PC-9 (cell line): Measurements from ENCODE around the gene SH3BGR.

Experiments
- CTCF ChIP-seq: fragments of 200-600 bp; sonication (generic); conservative IDR thresholded peaks from 2 replicates; pipeline ENCODE4 v1.6.1; 2017; ENCODE audit warnings: mixed run types, antibody characterized with exemption, mild to moderate bottlenecking, moderate library complexity
- EZH2 ChIP-seq: fragments of 200-600 bp; sonication (generic); IDR thresholded peaks from 2 replicates; pipeline ENCODE4 v1.8.0; 2017; ENCODE audit warnings: antibody characterized with exemption, low read depth

GRCh38 chr21:39536835-39537234 is 85.1 kb downstream of the SH3BGR start:
- no peak for TF ChIP-seq CTCF
- TF ChIP-seq EZH2: no peak
